Neural cell (in vitro differentiated cells): ENCODE results near the gene AMPD1. TPM values are rescaled to one million over a fixed set of nuclear protein-coding genes. Genes with fewer than 3 reads are reported as not detected.

Experiments used
- H2AFZ ChIP-seq: fragments of 200-600, 300-800 bp; sonication (generic), shearing (Covaris generic); 2 replicates; pipeline ENCODE4 v1.6.0; 2014; ENCODE audit warnings: low read depth, mild to moderate bottlenecking, antibody characterized with exemption, low read length, moderate library complexity
- H3F3A ChIP-seq: fragments of 200-600 bp; shearing (Covaris generic); 2 replicates; pipeline ENCODE4 v1.6.1; 2016; ENCODE audit warnings: mild to moderate bottlenecking, moderate library complexity, mixed read lengths, antibody characterized with exemption, low read length; ENCODE audit not compliant: insufficient read depth, poor library complexity, severe bottlenecking
- H3K27ac ChIP-seq: fragments of 200-600, 300-800 bp; sonication (generic), shearing (Covaris generic); 2 replicates; pipeline ENCODE4 v1.5.1; 2014; ENCODE audit warnings: mild to moderate bottlenecking, low read length, moderate library complexity
- H3K27me3 ChIP-seq: fragments of 300-800, 200-600 bp; sonication (generic), shearing (Covaris generic); 2 replicates; pipeline ENCODE4 v1.6.0; 2014; ENCODE audit warnings: mild to moderate bottlenecking, low read depth, low read length, moderate library complexity; ENCODE audit not compliant: insufficient read depth
- H3K36me3 ChIP-seq: fragments of 300-800, 200-600 bp; sonication (generic), shearing (Covaris generic); 2 replicates; pipeline ENCODE4 v1.5.1; 2014; ENCODE audit warnings: mild to moderate bottlenecking, antibody characterized with exemption, low read length, moderate library complexity; ENCODE audit not compliant: insufficient read depth
- H3K4me2 ChIP-seq: fragments of 300-800, 200-600 bp; sonication (generic), shearing (Covaris generic); 2 replicates; pipeline ENCODE4 v1.6.0; 2014; ENCODE audit warnings: mild to moderate bottlenecking, low read length
- H3K4me3 ChIP-seq: fragments of 300-800, 200-600 bp; sonication (generic), shearing (Covaris generic); 2 replicates; pipeline ENCODE4 v1.5.1; 2014; ENCODE audit warnings: mild to moderate bottlenecking, low read length, moderate library complexity
- H3K79me2 ChIP-seq: fragments of 200-600 bp; shearing (Covaris generic); replicated peaks from 2 replicates; pipeline ENCODE4 v1.6.0; 2014; ENCODE audit warnings: mild to moderate bottlenecking, low read length, moderate library complexity; ENCODE audit not compliant: insufficient read depth
- H3K9ac ChIP-seq: fragments of 300-800, 200-600 bp; sonication (generic), shearing (Covaris generic); 2 replicates; pipeline ENCODE4 v1.6.1; 2016; ENCODE audit warnings: mild to moderate bottlenecking, low read length, mixed read lengths
- H3K9me2 ChIP-seq: fragments of 200-600 bp; shearing (Covaris generic); 2 replicates; pipeline ENCODE4 v1.6.1; 2016; ENCODE audit warnings: mild to moderate bottlenecking, low read length, mixed read lengths; ENCODE audit not compliant: insufficient read depth
- H3K9me3 ChIP-seq: fragments of 200-600, 300-800 bp; sonication (generic), shearing (Covaris generic); 2 replicates; pipeline ENCODE4 v1.6.1; 2016; ENCODE audit warnings: mild to moderate bottlenecking, mixed run types, low read length, moderate library complexity, mixed read lengths
- H4K20me1 ChIP-seq: fragments of 200-600 bp; shearing (Covaris generic); 2 replicates; pipeline ENCODE4 v1.6.1; 2016; ENCODE audit warnings: mild to moderate bottlenecking, mixed run types; ENCODE audit not compliant: insufficient read depth
- CTCF ChIP-seq: fragments of 450-650 bp; IDR thresholded peaks from 2 replicates; pipeline ENCODE4 v1.5.1; 2014; ENCODE audit warnings: antibody characterized with exemption, mild to moderate bottlenecking, moderate library complexity; ENCODE audit not compliant: poor library complexity, severe bottlenecking
- EP300 ChIP-seq: fragments of 450-650 bp; conservative IDR thresholded peaks from 2 replicates; pipeline ENCODE4 v1.6.1; 2014; ENCODE audit warnings: antibody characterized with exemption, mild to moderate bottlenecking, moderate library complexity; ENCODE audit not compliant: poor library complexity, severe bottlenecking
- EZH2 ChIP-seq: fragments of 200-600, 300-800 bp; shearing (Covaris generic), sonication (generic); IDR thresholded peaks from 2 replicates; pipeline ENCODE4 v1.6.1; 2014; ENCODE audit warnings: antibody characterized with exemption, low read length, borderline replicate concordance, mild to moderate bottlenecking; ENCODE audit not compliant: insufficient read depth, poor library complexity, severe bottlenecking
- MXI1 ChIP-seq: fragments of 450-650 bp; conservative IDR thresholded peaks from 2 replicates; pipeline ENCODE4 v1.6.1; 2014; ENCODE audit warnings: antibody characterized with exemption, mild to moderate bottlenecking; ENCODE audit not compliant: poor library complexity, severe bottlenecking
- POLR2AphosphoS5 ChIP-seq: IDR thresholded peaks from 2 replicates; pipeline ENCODE4 v1.6.1; 2012
- RAD21 ChIP-seq: fragments of 450-650 bp; conservative IDR thresholded peaks from 2 replicates; pipeline ENCODE4 v1.6.1; 2014; ENCODE audit warnings: antibody characterized with exemption, mild to moderate bottlenecking, moderate library complexity
- REST ChIP-seq: IDR thresholded peaks from 2 replicates; pipeline ENCODE4 v1.6.1; 2012; ENCODE audit warnings: borderline replicate concordance
- SMC3 ChIP-seq: fragments of 450-650 bp; conservative IDR thresholded peaks from 2 replicates; pipeline ENCODE4 v1.6.1; 2014; ENCODE audit warnings: antibody characterized with exemption, mild to moderate bottlenecking, moderate library complexity; ENCODE audit not compliant: poor library complexity
- TAF1 ChIP-seq: IDR thresholded peaks from 2 replicates; pipeline ENCODE4 v1.6.1; 2012; ENCODE audit warnings: low read depth
- polyA plus RNA-seq: library from polyadenylated mRNA; depleted of rRNA; stranded (reverse); fragments of >200 nt; gene quantifications from 2 replicates; pipeline ENCODE4 v1.2.3, GENCODE V29; 2014

The AMPD1 gene
- polyA plus RNA-seq, 1 donor from 2014 or later, result not detected

- Histone ChIP-seq H3K4me3 (no peak overlapping the region), H3K9me3 (no peaks in the 10 kb centered on the region), H3K9me2 (no peaks in the 10 kb centered on the region), H3F3A (no peaks in the 10 kb centered on the region), H3K9ac (no peak overlapping the region), H3K36me3 (no peaks in the 10 kb centered on the region), H3K79me2 (no peaks in the 10 kb centered on the region), H3K27ac (no peak overlapping the region), H4K20me1 (no peaks in the 10 kb centered on the region), H3K4me2 (no peak overlapping the region), H2AFZ (no peak overlapping the region), H3K27me3 (peaks cover 38% of the 10 kb centered on the region)
- TF ChIP-seq MXI1 (no peak), CTCF (no peak), REST (no peak), EZH2 (no peak), SMC3 (no peak), RAD21 (no peak), TAF1 (no peak), POLR2AphosphoS5 (no peak), EP300 (no peak)
Measured at GRCh38 chr1:114668373-114668772, 27.0 kb downstream of the AMPD1 start.

- no peaks in the 10 kb centered on the region for H3K9me3 ChIP-seq
- H3K27me3 ChIP-seq, result peaks cover 38% of the 10 kb centered on the region
- H3K36me3 ChIP-seq, result no peaks in the 10 kb centered on the region
- TF ChIP-seq EP300 (no peak), POLR2AphosphoS5 (no peak), TAF1 (no peak), EZH2 (no peak), MXI1 (no peak), REST (no peak), SMC3 (no peak)
- no peak overlapping the region for H3K9ac ChIP-seq
- H2AFZ ChIP-seq, result no peak overlapping the region
- no peak overlapping the region for H3K4me3 ChIP-seq
- no peaks in the 10 kb centered on the region for H4K20me1 ChIP-seq
- H3K9me2 ChIP-seq, result no peaks in the 10 kb centered on the region
- H3K27ac ChIP-seq, result no peak overlapping the region
- no peaks in the 10 kb centered on the region for H3F3A ChIP-seq
- H3K79me2 ChIP-seq, result no peaks in the 10 kb centered on the region
- no peak overlapping the region for H3K4me2 ChIP-seq
Measured at GRCh38 chr1:114666954-114667353, 28.4 kb downstream of the AMPD1 start.
